Chondrocyte (in vitro differentiated cells): ENCODE measurements around the gene USP24. TPM values are rescaled to one million over a fixed set of nuclear protein-coding genes. Genes with fewer than 3 reads are reported as not detected.

Source experiments
- DNase-seq: peaks from one replicate; pipeline ENCODE4 v3.0.0; 2021; ENCODE audit warnings: mixed read lengths, low spot score
- H3K27ac Mint-ChIP-seq: one replicate; pipeline ENCODE4 v1.8.0; 2021; ENCODE audit warnings: mild to moderate bottlenecking, moderate library complexity, mixed read lengths; ENCODE audit not compliant: unreplicated experiment
- H3K27me3 Mint-ChIP-seq: 2 replicates; pipeline ENCODE4 v1.8.0; 2021; ENCODE audit warnings: low read depth, mixed read lengths
- H3K36me3 Mint-ChIP-seq: 2 replicates; pipeline ENCODE4 v1.8.0; 2021; ENCODE audit warnings: low read depth, mixed read lengths
- H3K4me1 Mint-ChIP-seq: 2 replicates; pipeline ENCODE4 v1.8.0; 2021; ENCODE audit warnings: low read depth, mild to moderate bottlenecking, mixed read lengths
- H3K4me3 Mint-ChIP-seq: one replicate; pipeline ENCODE4 v1.8.0; 2021; ENCODE audit warnings: mild to moderate bottlenecking, moderate library complexity, mixed read lengths; ENCODE audit not compliant: unreplicated experiment
- H3K9me3 Mint-ChIP-seq: 2 replicates; pipeline ENCODE4 v1.8.0; 2021; ENCODE audit warnings: low read depth, mixed read lengths
- total RNA-seq: library from RNA; stranded (reverse); gene quantifications from 3 replicates; pipeline ENCODE4 v1.2.1, GENCODE V29; 2021
- TF ChIP-seq, protein P1 (sequence below): fragments of 200-600 bp; sonication (generic); IDR thresholded peaks from 2 replicates; pipeline ENCODE4 v1.5.0; 2021; ENCODE audit warnings: antibody characterized with exemption, mild to moderate bottlenecking, moderate library complexity

Gene USP24
- total RNA-seq, 1 donor from 2014 or later, result 25.8 TPM

DNA sequence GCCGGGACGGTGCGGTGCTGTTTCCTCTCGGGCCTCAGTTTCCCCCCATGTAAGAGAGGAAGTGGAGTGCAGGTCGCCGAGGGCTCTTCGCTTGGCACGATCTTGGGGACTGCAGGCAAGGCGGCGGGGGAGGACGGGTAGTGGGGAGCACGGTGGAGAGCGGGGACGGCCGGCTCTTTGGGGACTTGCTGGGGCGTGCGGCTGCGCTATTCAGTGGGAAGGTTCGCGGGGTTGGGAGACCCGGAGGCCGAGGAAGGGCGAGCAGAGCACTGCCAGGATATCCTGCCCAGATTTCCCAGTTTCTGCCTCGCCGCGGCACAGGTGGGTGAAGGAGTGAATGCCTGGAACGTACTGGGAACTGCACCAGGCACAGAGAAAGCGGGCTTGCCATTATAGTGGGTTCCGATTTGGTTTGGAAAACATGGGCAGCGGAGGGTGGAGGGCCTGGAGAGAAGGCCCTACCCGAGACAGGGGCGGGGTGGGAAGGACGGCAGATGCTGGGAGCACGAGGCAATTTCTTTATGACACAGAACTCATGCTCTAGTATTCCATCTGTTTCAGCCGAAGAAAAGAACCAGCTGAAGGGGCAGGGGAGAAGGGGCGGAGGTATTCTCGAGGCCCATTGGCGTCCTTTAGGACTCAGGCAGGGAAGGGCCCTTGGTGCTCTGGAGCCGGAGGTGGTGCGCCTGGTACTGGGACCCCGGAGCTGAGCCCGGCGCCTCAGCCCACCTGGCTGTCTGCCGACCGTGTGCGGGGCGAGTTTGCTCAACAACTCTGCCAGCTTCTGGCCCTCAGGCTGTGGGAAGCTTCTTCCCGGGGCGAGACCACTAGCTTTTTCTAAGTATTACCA is 174.9 kb downstream of the USP24 start:
- H3K9me3 Mint-ChIP-seq, result no peaks in the 10 kb centered on the region
- H3K4me1 Mint-ChIP-seq, result peaks cover 22% of the 10 kb centered on the region
- TF ChIP-seq, protein P1, sequence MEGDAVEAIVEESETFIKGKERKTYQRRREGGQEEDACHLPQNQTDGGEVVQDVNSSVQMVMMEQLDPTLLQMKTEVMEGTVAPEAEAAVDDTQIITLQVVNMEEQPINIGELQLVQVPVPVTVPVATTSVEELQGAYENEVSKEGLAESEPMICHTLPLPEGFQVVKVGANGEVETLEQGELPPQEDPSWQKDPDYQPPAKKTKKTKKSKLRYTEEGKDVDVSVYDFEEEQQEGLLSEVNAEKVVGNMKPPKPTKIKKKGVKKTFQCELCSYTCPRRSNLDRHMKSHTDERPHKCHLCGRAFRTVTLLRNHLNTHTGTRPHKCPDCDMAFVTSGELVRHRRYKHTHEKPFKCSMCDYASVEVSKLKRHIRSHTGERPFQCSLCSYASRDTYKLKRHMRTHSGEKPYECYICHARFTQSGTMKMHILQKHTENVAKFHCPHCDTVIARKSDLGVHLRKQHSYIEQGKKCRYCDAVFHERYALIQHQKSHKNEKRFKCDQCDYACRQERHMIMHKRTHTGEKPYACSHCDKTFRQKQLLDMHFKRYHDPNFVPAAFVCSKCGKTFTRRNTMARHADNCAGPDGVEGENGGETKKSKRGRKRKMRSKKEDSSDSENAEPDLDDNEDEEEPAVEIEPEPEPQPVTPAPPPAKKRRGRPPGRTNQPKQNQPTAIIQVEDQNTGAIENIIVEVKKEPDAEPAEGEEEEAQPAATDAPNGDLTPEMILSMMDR, result no peak
- H3K4me3 Mint-ChIP-seq, result peak overlapping the region; percentile 69
- DNase-seq, result peak; percentile 87
- no peak overlapping the region for H3K27ac Mint-ChIP-seq
- no peaks in the 10 kb centered on the region for H3K36me3 Mint-ChIP-seq
- H3K27me3 Mint-ChIP-seq, result peaks cover 46% of the 10 kb centered on the region

DNA sequence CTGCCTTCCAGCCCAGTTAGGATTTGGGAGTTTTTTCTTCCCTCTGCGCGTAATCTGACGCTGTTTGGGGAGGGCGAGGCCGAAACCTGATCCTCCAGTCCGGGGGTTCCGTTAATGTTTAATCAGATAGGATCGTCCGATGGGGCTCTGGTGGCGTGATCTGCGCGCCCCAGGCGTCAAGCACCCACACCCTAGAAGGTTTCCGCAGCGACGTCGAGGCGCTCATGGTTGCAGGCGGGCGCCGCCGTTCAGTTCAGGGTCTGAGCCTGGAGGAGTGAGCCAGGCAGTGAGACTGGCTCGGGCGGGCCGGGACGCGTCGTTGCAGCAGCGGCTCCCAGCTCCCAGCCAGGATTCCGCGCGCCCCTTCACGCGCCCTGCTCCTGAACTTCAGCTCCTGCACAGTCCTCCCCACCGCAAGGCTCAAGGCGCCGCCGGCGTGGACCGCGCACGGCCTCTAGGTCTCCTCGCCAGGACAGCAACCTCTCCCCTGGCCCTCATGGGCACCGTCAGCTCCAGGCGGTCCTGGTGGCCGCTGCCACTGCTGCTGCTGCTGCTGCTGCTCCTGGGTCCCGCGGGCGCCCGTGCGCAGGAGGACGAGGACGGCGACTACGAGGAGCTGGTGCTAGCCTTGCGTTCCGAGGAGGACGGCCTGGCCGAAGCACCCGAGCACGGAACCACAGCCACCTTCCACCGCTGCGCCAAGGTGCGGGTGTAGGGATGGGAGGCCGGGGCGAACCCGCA is 175.7 kb downstream of the USP24 start, which contains the start of gene PCSK9:
Gene PCSK9 (plus strand): TSS at position 207 of the 741 bp plus-strand sequence. CDS start 290 bp downstream, at position 497.
- no peak within 1 kb of the TSS for H3K27ac Mint-ChIP-seq
- peaks cover 50% of the 10 kb centered on the region for H3K27me3 Mint-ChIP-seq
- TF ChIP-seq, protein P1, result peak; percentile 12
- no peaks in the 10 kb centered on the region for H3K9me3 Mint-ChIP-seq
- H3K36me3 Mint-ChIP-seq, result no peaks in the 10 kb centered on the region
- DNase-seq, result peak; percentile 91
- peaks cover 22% of the 10 kb centered on the region for H3K4me1 Mint-ChIP-seq
- peak within 1 kb of the TSS; percentile 69 for H3K4me3 Mint-ChIP-seq

DNA sequence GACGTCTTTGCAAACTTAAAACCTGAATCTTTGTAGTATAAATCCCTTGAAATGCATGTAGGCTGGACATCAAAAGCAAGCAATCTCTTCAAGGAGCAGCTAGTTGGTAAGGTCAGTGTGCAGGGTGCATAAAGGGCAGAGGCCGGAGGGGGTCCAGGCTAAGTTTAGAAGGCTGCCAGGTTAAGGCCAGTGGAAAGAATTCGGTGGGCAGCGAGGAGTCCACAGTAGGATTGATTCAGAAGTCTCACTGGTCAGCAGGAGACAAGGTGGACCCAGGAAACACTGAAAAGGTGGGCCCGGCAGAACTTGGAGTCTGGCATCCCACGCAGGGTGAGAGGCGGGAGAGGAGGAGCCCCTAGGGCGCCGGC is 176.2 kb downstream of the USP24 start:
- TF ChIP-seq, protein P1, result no peak
- no peak for DNase-seq
- no peaks in the 10 kb centered on the region for H3K36me3 Mint-ChIP-seq
- H3K4me1 Mint-ChIP-seq, result peaks cover 22% of the 10 kb centered on the region
- no peaks in the 10 kb centered on the region for H3K9me3 Mint-ChIP-seq
- peak overlapping the region; percentile 69 for H3K4me3 Mint-ChIP-seq
- H3K27me3 Mint-ChIP-seq, result peaks cover 50% of the 10 kb centered on the region
- no peak overlapping the region for H3K27ac Mint-ChIP-seq

DNA sequence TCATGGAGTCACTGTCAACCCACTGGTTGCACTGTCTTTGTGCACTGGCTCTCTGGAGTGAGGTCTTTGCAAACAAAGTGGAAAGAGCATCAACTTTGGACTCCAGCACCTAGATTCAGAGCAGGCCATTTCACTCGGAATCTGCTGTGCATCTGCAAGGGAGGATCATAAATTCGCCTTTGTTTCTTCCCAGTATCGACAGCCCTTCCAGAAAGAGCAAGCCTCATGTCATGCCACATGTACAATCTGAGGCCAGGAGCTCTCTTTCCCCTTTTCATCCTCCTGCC is 176.7 kb downstream of the USP24 start:
- Mint-ChIP-seq H3K9me3 (no peaks in the 10 kb centered on the region), H3K4me1 (peaks cover 22% of the 10 kb centered on the region), H3K36me3 (no peaks in the 10 kb centered on the region), H3K27ac (no peak overlapping the region), H3K4me3 (no peak overlapping the region), H3K27me3 (peaks cover 51% of the 10 kb centered on the region)
- TF ChIP-seq, protein P1, result no peak
- no peak for DNase-seq

DNA sequence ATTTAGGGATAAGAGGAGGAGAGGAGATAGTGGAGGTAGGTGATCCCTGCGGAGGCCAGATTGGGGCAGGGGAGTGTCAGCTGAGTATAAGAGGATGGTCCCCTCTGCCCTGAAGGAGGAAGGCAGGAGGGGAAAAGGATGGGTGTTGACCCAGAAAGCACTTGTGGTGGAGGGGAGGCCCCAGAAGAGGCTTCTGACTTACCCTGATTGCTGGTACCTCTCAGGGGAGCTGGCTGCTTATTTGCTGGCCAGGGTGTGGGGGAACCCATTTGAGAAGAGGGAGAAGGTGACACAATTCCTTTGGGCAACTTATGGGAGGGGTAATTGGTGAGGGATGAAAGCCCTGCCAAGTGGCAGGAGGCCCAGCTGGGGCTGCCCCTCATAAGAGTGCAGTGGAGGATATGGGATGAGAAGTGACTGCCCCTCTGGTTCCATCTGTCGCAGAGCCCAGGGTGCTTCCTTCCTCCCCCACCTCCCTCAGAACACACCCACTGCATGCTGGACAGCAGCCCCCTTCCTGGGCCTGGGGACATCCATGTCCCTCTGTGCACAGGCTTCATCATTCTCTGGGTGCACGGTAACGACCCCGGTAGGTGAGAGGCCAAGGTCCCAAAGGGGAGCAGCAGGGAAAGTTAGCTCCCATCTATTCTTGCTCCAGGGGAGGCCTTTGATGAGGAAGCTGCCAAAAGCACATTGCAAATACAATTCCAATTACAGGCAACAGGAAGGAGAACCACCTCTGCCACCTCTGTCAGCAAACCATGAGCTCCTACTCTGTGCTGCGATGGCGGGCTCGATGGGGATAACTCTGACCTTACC is 177.2 kb downstream of the USP24 start:
- peaks cover 57% of the 10 kb centered on the region for H3K27me3 Mint-ChIP-seq
- H3K36me3 Mint-ChIP-seq, result no peaks in the 10 kb centered on the region
- H3K4me3 Mint-ChIP-seq, result no peak overlapping the region
- TF ChIP-seq, protein P1, result no peak
- peaks cover 22% of the 10 kb centered on the region for H3K4me1 Mint-ChIP-seq
- peak; percentile 46 for DNase-seq
- H3K27ac Mint-ChIP-seq, result no peak overlapping the region
- no peaks in the 10 kb centered on the region for H3K9me3 Mint-ChIP-seq
